Activated T-helper 1 cell treated with anti-CD3 and anti-CD28 coated beads, Interleukin-12 subunit alpha, Interleukin-12 subunit beta, Interleukin-2, Interleukin-4 antibody, amounts not matched to agents 30 ng/mL and 10 ng/mL and 1 ng/mL, durations not matched to agents 14 hours and 24 hours and 36 hours (primary cell): ENCODE measurements around the gene FGF19. TPM values are rescaled to one million over a fixed set of nuclear protein-coding genes. Genes with fewer than 3 reads are reported as not detected.

Source experiments
- DNase-seq: peaks from one replicate; pipeline ENCODE4 v3.0.0; 2021; ENCODE audit warnings: low spot score
- H3K27ac Mint-ChIP-seq: one replicate; pipeline ENCODE4 v1.8.0; 2021; ENCODE audit warnings: mild to moderate bottlenecking, mixed read lengths
- H3K27me3 Mint-ChIP-seq: one replicate; pipeline ENCODE4 v1.8.0; 2022; ENCODE audit warnings: mild to moderate bottlenecking, moderate library complexity, mixed read lengths; ENCODE audit not compliant: insufficient read depth
- H3K36me3 Mint-ChIP-seq: one replicate; pipeline ENCODE4 v1.8.0; 2021; ENCODE audit warnings: low read depth, mixed read lengths
- H3K4me1 Mint-ChIP-seq: one replicate; pipeline ENCODE4 v1.8.0; 2021; ENCODE audit warnings: low read depth, mixed read lengths
- H3K4me3 Mint-ChIP-seq: one replicate; pipeline ENCODE4 v1.8.0; 2021; ENCODE audit warnings: mild to moderate bottlenecking, moderate library complexity, mixed read lengths
- H3K9me3 Mint-ChIP-seq: one replicate; pipeline ENCODE4 v1.8.0; 2021; ENCODE audit warnings: mixed read lengths
- intact Hi-C: fragments of 100-400 bp; cut with micrococcal nuclease; formaldehyde crosslinking; loops from one replicate; pipeline ENCODE4 v1.15.1; 2024
- total RNA-seq: library from RNA; stranded (reverse); gene quantifications from 2 replicates; pipeline ENCODE4 v1.2.3, GENCODE V29; 2022

The FGF19 gene
- total RNA-seq, 1 donor from 2014 or later: not detected

DNA sequence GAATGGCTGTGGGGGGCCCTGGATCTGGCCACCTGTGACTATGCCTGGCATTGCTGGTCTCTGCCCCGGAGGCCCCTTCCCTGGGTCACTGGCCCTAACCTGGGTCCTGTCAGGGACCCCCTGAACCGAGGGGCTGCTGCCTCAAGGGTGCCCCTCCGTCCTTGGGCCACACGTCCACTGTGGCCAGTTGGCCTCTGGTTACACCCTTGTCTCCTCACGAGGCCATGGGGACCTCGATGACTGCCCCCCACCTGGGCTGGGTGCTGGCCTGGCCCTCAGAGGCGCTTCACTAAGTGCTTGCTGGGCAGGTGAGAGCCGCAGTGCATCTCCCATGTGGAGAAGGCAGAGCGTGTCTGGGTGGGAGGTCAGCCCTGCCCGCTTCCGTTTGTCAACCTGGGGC lies 27.3 kb upstream of the FGF19 start:
- Mint-ChIP-seq H3K27ac (no peak overlapping the region), H3K4me3 (no peak overlapping the region), H3K4me1 (no peaks in the 10 kb centered on the region), H3K9me3 (peaks cover 8% of the 10 kb centered on the region), H3K27me3 (peaks cover 9% of the 10 kb centered on the region), H3K36me3 (no peaks in the 10 kb centered on the region)
- intact Hi-C loops: no loop called here
- DNase-seq: no peak

DNA sequence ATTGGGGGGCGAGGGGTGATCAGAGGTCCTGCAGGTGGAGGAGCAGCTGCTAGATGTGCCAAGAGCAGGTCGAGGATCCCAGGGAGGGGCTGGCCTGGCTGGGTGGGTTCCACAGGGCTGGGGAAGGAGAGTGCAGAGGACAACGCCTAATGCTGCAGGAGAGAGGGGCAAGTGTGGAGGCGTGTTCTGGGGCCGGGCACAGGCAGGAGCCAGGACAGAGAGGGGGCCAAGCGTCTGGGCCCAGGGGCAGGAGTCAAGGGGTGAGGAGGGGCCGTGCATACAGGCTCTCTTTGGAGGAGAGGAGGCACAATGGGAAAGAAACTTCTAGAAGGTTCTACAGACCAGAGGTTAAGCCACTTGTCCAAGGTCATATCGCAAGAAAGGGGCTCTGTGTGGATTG lies 26.7 kb upstream of the FGF19 start:
- intact Hi-C loops: no loop called here
- peaks cover 8% of the 10 kb centered on the region for H3K9me3 Mint-ChIP-seq
- H3K36me3 Mint-ChIP-seq: no peaks in the 10 kb centered on the region
- peaks cover 12% of the 10 kb centered on the region for H3K27me3 Mint-ChIP-seq
- H3K4me3 Mint-ChIP-seq: no peak overlapping the region
- H3K27ac Mint-ChIP-seq: no peak overlapping the region
- no peak for DNase-seq
- no peaks in the 10 kb centered on the region for H3K4me1 Mint-ChIP-seq

DNA sequence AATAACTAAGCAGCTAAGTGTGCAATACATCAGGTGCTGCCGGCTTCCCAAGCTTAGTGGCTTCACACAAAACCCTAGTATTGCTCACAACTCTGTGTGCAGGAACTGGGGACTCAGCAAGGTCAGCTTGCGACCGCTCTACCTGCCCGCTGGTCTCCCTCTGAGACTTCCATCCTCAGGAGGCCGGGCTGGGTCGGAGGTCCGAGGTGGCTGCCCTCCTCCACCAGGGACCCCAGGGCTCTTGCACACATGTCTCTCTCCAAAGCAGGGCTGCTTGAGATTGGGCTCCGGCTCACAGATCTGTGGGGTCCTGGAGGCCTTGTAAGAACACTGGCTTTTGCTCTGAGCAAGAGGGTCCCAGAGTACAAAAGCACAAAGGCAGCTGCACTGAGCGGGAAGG lies 25.4 kb upstream of the FGF19 start:
- Mint-ChIP-seq H3K4me3 (no peak overlapping the region), H3K36me3 (no peaks in the 10 kb centered on the region), H3K27ac (no peak overlapping the region), H3K4me1 (no peaks in the 10 kb centered on the region), H3K27me3 (peaks cover 20% of the 10 kb centered on the region), H3K9me3 (peaks cover 3% of the 10 kb centered on the region)
- DNase-seq: no peak
- intact Hi-C loops: no loop called here

DNA sequence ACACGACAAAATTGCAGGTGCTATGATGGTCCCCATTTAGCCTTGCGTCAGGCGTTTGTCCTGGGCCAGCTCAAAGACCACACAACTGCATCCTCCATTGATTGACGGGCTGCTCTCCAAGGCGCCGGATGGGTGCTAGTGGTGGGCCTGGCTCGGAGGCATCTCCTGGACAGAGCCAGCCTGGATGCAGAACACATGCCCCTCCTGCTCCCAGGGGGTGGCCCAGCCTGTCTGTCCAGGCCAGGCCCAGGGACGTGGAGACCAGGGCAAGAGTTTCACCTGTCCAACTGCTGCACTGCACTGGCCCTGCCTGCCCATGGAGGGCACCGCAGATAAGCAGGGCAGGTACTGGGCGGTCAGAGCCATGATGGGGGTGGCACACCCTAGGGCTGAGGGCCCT lies 23.4 kb upstream of the FGF19 start:
- Mint-ChIP-seq H3K4me3 (no peak overlapping the region), H3K4me1 (no peaks in the 10 kb centered on the region), H3K27me3 (peaks cover 25% of the 10 kb centered on the region), H3K9me3 (no peaks in the 10 kb centered on the region), H3K36me3 (no peaks in the 10 kb centered on the region), H3K27ac (no peak overlapping the region)
- intact Hi-C loops: no loop called here
- no peak for DNase-seq

DNA sequence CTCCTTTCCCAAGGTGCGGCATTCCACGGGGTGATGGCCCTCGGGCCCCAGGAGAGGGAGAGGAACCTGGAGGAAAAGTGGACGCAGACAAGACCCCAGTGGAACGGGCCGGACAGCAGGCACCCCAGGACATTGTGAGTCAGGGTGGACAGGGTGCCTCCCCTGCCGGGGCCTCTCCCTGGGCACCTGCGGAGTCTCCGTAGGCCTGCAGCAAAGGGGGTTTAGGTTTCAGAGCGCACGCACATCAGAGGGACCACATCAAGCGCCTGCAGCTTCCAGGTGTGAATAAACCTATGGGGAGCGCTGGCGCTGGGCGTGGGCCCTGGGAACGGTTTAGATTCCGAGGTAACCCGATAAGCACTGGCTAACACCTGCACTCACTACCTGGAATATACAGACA lies 22.7 kb upstream of the FGF19 start:
- Mint-ChIP-seq H3K4me3 (no peak overlapping the region), H3K4me1 (no peaks in the 10 kb centered on the region), H3K27me3 (peaks cover 28% of the 10 kb centered on the region), H3K36me3 (no peaks in the 10 kb centered on the region), H3K9me3 (no peaks in the 10 kb centered on the region), H3K27ac (no peak overlapping the region)
- no peak for DNase-seq
- intact Hi-C loops: no loop called here

DNA sequence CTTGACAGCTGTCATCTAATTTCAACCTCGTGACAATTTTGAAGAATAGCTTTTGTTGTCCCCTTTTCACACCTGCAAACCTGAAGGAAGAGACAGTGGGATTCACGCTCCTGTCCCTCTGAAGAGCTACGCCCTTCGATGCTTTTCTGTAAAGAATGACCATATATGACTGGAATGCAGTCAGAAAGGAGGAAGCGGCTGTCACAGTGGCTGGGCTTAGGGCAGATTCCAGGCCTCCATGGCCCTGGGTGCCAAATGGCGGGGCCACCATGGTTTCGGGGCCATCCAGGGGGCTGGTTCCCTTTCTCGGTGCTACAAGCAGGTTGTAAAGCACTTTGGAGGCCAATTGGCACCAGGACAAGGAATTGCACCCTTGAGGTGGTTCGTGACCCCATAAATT lies 22.2 kb upstream of the FGF19 start:
- H3K36me3 Mint-ChIP-seq: no peaks in the 10 kb centered on the region
- no peak for DNase-seq
- H3K9me3 Mint-ChIP-seq: no peaks in the 10 kb centered on the region
- peaks cover 32% of the 10 kb centered on the region for H3K27me3 Mint-ChIP-seq
- no peaks in the 10 kb centered on the region for H3K4me1 Mint-ChIP-seq
- no peak overlapping the region for H3K27ac Mint-ChIP-seq
- no peak overlapping the region for H3K4me3 Mint-ChIP-seq
- intact Hi-C loops: no loop called here

DNA sequence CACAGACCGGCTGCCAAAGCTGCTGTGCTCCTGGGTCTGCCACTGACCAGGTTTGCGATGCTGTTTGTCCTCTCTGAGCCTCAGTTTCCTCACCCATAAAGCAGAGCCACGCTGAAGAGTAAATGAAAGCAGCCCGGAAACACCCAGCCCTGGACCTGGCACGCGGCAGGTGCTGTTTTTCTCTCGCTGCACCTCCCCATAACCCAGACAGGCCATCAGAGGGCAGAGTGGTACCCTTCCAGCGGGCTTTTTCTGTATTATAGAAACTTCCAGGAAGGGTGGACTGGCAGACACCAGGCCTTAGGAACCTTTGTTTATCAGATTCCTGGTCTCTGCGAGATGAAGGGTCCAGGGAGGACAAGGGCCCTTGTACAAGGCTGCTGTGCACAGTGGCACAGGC lies 17.9 kb upstream of the FGF19 start:
- H3K27me3 Mint-ChIP-seq: peaks cover 43% of the 10 kb centered on the region
- no peak for DNase-seq
- H3K9me3 Mint-ChIP-seq: no peaks in the 10 kb centered on the region
- H3K27ac Mint-ChIP-seq: no peak overlapping the region
- intact Hi-C loops: no loop called here
- no peak overlapping the region for H3K4me3 Mint-ChIP-seq
- no peaks in the 10 kb centered on the region for H3K36me3 Mint-ChIP-seq
- no peaks in the 10 kb centered on the region for H3K4me1 Mint-ChIP-seq

DNA sequence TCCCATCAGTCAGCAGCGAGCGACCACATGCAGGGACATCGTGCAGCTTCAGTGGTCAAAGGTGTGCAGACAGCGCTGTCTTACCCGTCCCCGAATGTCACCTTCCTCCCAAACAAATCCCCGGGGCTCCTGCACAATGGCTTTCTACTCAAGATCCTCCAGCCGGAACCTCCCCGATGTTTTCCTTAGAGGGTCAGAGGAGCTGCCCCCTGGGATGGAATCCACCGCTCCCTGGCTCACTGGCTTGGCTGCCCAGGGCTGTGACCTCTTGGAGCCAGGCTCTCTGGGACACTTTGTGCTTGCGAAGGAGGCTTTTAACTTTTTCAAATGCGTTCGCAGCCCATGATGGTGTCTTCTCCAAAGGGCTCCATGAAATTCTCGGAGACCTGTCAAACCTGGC lies 17.3 kb upstream of the FGF19 start:
- H3K4me1 Mint-ChIP-seq: no peaks in the 10 kb centered on the region
- intact Hi-C loops: no loop called here
- H3K36me3 Mint-ChIP-seq: no peaks in the 10 kb centered on the region
- H3K27ac Mint-ChIP-seq: no peak overlapping the region
- DNase-seq: no peak
- H3K4me3 Mint-ChIP-seq: no peak overlapping the region
- peaks cover 41% of the 10 kb centered on the region for H3K27me3 Mint-ChIP-seq
- H3K9me3 Mint-ChIP-seq: no peaks in the 10 kb centered on the region

DNA sequence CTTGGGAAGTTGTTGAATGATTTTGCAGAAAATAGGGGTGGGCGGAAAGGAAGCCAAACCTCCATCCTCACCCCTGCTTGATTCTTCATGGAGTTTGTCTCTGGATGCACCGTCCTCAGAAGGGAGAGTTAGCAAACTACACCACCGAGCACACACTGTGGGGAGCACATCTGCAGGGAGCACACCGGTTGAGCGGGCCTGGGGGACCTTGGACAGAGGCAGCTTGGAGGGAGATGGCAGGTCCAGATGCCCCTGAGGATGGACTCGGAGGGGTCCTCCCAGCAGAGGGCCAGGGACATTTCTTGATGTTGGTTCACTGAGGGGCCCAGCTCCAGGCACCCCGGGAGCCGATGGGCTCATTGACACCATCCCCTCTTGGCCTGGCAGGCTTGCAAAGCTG lies 15.1 kb upstream of the FGF19 start:
- Mint-ChIP-seq H3K36me3 (no peaks in the 10 kb centered on the region), H3K27ac (no peak overlapping the region), H3K9me3 (no peaks in the 10 kb centered on the region), H3K27me3 (peaks cover 30% of the 10 kb centered on the region), H3K4me3 (no peak overlapping the region), H3K4me1 (no peaks in the 10 kb centered on the region)
- DNase-seq: no peak
- intact Hi-C loops: no loop called here

DNA sequence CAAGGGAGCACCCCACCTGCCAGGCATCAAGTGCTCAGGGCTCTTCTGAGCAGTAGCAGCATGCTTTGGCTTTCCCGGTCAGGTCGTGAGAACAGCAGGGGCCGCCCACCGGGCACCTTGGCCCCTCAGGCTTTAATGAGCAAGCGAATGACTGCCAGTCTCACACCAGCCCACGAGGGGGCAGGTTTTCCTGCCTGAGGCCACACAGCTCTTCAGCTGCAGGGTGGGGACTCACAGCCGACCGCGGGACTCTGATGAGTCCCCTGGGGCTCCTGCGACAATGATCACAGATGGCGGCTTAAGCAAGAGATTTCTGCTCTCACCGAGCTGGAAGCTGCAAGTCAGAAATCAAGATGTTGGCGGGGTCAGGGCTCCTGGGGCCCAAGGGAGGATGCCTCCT lies 14.3 kb upstream of the FGF19 start:
- intact Hi-C loops: no loop called here
- peaks cover 30% of the 10 kb centered on the region for H3K27me3 Mint-ChIP-seq

DNA sequence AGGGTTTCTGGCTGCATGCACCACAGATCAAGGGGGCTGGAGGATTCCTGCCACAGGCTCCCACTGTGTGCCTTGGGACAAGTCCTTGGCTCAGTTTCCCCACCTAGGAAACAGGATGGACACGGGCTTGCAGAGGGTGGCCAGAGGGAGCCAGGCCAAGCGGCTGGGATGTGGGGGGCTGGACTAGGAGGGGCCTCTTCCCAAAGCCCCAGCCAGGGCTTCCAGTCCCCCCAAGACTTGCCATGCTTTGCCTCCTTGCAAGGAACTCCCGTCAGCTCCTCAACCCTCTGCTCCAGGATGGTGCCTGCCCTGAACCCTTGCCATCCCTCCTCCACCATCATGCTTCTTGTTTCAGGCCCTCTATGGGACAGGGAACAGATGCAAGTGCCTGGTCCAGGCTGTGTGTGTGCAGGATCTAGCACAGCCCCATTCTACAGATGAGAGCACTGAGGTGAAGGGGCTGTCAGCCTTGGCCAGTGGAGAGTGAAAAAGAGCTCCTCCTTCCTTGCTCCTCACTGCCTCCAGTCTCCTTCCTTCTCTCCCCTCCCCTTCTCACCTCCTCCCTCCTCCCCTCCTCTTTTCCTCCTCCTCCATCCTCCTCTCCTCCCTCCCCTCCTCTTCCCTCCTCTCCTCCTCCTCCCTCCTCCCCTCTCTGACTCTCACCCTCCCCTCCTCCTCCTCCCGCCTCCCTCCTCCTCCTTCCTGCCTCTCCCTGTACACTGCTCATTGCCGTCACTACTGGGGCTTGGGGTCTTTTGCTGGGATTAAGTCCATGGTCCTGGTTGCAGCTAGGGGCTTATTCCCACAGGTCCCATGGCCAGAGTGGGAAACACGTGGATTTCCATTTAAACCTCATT lies 13.3 kb upstream of the FGF19 start:
- Mint-ChIP-seq H3K27ac (no peak overlapping the region), H3K4me1 (no peaks in the 10 kb centered on the region), H3K27me3 (peaks cover 25% of the 10 kb centered on the region), H3K4me3 (no peak overlapping the region), H3K36me3 (no peaks in the 10 kb centered on the region), H3K9me3 (no peaks in the 10 kb centered on the region)
- no peak for DNase-seq
- intact Hi-C loops: no loop called here

More for the DNA sequence above, 14.3 kb upstream of the FGF19 start:
- DNase-seq: no peak
- Mint-ChIP-seq H3K36me3 (no peaks in the 10 kb centered on the region), H3K9me3 (no peaks in the 10 kb centered on the region), H3K4me1 (no peaks in the 10 kb centered on the region), H3K4me3 (no peak overlapping the region), H3K27ac (no peak overlapping the region)

DNA sequence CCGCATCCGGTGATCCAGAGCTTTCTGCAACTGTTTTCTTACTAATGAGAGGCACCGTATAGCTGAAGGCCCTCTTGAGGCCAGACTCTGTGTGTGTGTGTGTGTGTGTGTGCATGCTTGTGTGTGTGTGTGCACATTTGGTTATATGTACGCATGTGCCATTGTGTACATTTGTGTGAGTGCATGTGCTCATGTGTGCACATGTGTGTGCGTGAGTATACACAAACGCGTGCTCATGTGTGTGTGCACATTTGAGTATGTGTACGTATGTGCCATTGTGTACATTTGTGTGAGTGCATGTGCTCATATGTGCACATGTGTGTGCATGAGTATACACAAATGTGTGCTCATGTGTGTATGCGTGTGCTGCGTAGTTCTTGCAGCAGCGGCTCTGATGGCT lies 12.3 kb upstream of the FGF19 start:
- DNase-seq: no peak
- intact Hi-C loops: no loop called here
- Mint-ChIP-seq H3K27ac (no peak overlapping the region), H3K27me3 (peaks cover 25% of the 10 kb centered on the region), H3K36me3 (no peaks in the 10 kb centered on the region), H3K4me3 (no peak overlapping the region), H3K9me3 (no peaks in the 10 kb centered on the region), H3K4me1 (no peaks in the 10 kb centered on the region)

DNA sequence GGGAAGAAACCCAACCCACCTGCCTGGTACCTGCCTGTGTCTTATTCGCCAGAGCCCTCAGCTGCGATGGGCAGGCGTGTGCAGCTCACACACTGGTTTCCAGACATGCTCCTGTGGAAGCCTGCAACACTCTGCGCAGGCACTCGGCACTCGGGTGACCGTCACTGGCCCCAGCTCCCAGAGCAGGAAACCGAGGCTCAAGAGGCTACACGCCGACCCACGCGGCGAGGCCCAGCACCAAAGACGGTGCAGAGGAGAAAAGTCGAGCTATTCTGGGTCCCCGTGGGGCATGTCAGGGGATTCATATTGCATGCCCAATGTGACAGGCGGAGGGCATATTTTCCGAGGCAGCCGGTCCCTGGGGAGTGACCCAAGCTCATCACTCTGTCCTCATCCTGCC lies 11.6 kb upstream of the FGF19 start:
- H3K36me3 Mint-ChIP-seq: no peaks in the 10 kb centered on the region
- H3K27me3 Mint-ChIP-seq: peaks cover 19% of the 10 kb centered on the region
- H3K27ac Mint-ChIP-seq: no peak overlapping the region
- H3K4me3 Mint-ChIP-seq: no peak overlapping the region
- intact Hi-C loops: no loop called here
- no peak for DNase-seq
- no peaks in the 10 kb centered on the region for H3K9me3 Mint-ChIP-seq
- H3K4me1 Mint-ChIP-seq: no peaks in the 10 kb centered on the region
